ENCODE results near the gene PPP1R14D. TPM values are rescaled to one million over a fixed set of nuclear protein-coding genes. Genes with fewer than 3 reads are reported as not detected.

PPP1R14D gene
- total RNA-seq, 1 donor from 2014 or later = not detected

GRCh38 chr15:40787991-40788390, 40.5 kb downstream of the PPP1R14D start:
- no peak for FAIRE-seq
- no peak for DNase-seq (ENCODE audit: low spot score in 2 of 2)

DNA sequence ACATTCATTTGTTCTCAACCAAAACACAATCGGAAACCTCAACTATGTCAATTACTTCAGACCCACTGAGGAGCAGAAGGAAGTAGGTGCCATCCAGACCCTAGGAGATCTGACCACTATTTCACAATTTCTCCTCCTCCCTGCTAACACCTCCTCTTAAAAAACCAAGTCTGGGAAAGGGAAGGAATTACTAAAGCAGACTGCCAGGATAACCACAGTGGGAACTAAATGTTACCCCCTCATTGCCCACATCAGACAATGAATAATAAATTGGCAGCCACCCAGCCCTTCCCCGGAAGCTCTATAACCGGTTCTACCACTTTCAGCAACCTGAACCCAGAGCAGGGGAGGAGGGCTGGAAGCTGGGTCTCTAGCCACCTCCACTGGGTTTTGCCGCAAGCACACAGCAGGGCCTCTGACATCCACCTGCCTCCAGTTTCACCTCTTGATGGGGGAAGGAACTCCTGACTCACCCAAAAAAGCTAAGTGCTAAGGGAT, 41.1 kb downstream of the PPP1R14D start:
- DNase-seq (ENCODE audit: low spot score in 2 of 2) (no peak), FAIRE-seq (no peak)

GRCh38 chr15:40785814-40786213, 42.7 kb downstream of the PPP1R14D start:
- FAIRE-seq = no peak
- no peak for DNase-seq (ENCODE audit: low spot score in 2 of 2)

DNA sequence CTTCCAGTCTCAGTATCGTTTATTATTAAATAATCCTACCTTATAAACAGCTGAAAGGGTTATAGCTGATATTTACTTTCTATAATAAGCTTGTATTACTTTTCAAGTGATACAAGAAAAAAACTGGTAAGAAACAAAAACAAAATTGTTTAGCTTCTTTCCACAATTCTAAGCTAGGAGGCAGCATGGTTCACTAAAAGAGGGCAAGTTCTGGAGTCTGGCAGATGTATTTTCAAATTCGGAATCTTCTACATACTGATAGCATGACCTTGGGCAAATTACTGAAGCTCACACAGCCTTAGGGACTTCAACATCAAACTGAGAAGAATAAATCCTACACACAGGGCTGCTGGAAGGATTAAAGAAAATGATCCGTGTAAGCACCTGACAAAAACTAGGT, 43.3 kb downstream of the PPP1R14D start:
- DNase-seq (ENCODE audit: low spot score in 2 of 2) (no peak), FAIRE-seq (no peak)

- no peak for FAIRE-seq
- DNase-seq (ENCODE audit: low spot score in 2 of 2) = no peak
Measured at GRCh38 chr15:40782609-40783227, 45.8 kb downstream of the PPP1R14D start.

GRCh38 chr15:40776537-40777141, 51.9 kb downstream of the PPP1R14D start:
- DNase-seq (ENCODE audit: low spot score in 2 of 2) = no peak
- FAIRE-seq = no peak

GRCh38 chr15:40775740-40776536, 52.6 kb downstream of the PPP1R14D start:
- FAIRE-seq (no peak), DNase-seq (ENCODE audit: low spot score in 2 of 2) (no peak)

DNA sequence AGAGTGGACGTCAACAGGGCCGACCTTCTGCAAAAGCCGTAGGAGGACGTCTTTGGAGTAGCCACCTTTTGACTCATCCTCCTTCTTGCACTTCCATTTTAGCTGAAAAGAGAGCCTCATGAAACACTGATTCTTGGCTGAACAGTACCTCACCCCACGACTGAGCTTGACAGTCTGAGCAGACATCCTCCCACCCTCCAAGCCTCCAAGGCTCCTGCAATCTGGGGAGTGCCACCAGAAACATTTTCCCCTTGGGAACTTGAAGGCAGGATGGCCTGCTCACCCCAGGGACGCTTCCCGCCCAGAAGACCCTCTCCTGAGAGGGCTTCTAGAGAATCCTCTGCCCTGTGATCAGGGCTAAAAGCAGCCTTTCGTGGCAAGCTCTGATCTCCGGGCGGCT, 53.5 kb downstream of the PPP1R14D start:
- DNase-seq (ENCODE audit: low spot score in 2 of 2) (no peak), FAIRE-seq (no peak)

DNA sequence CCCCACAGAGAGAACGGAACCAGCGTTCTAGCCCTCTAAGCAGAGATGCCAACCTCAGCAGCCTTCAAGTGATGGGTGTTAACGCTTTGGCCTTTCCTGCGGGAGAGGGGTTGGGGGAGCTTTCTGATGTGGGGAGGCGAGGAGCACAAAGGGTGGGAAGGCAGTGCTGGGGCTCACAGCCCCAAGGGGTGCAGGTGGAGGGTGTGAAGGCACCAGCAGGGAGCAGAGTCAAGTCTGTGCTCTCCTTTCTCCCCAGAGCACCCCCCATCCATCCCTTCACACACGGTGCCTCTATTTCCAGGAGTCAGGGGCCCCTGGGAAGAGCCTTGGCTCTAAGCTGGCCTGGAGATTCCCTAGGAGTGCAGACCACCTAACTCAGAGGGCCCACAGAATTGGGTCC, 54.6 kb downstream of the PPP1R14D start:
- DNase-seq (ENCODE audit: low spot score in 2 of 2) (no peak), FAIRE-seq (no peak)

- FAIRE-seq = no peak
- no peak for DNase-seq (ENCODE audit: low spot score in 2 of 2)
Measured at GRCh38 chr15:40773496-40773895, 55.0 kb downstream of the PPP1R14D start.

DNA sequence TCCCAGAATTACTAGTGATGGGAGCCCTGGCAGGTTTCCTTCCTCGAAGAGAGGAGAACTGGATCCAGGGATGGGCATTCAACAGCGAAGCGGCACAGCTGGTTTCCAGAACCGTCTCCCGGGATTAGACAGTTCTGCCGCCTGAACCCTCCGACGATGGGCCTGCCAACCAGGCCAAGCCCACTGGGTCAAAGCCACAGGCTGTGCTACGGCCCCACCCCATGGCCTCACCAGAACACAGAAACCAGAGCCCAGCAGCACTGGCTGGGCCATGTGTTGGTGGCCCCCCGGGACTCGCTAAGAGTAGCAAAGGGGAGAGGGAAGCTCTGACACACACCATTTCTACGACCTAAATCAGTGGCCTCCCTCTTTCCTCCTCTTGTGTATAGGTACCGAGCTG, 56.5 kb downstream of the PPP1R14D start:
- DNase-seq (ENCODE audit: low spot score in 2 of 2) = no peak
- FAIRE-seq = no peak

GRCh38 chr15:40771242-40771641, 57.3 kb downstream of the PPP1R14D start:
- DNase-seq (ENCODE audit: low spot score in 2 of 2) (no peak), FAIRE-seq (no peak)

- FAIRE-seq = no peak
- no peak for DNase-seq (ENCODE audit: low spot score in 2 of 2)
Measured at GRCh38 chr15:40770147-40770721, 58.3 kb downstream of the PPP1R14D start.

DNA sequence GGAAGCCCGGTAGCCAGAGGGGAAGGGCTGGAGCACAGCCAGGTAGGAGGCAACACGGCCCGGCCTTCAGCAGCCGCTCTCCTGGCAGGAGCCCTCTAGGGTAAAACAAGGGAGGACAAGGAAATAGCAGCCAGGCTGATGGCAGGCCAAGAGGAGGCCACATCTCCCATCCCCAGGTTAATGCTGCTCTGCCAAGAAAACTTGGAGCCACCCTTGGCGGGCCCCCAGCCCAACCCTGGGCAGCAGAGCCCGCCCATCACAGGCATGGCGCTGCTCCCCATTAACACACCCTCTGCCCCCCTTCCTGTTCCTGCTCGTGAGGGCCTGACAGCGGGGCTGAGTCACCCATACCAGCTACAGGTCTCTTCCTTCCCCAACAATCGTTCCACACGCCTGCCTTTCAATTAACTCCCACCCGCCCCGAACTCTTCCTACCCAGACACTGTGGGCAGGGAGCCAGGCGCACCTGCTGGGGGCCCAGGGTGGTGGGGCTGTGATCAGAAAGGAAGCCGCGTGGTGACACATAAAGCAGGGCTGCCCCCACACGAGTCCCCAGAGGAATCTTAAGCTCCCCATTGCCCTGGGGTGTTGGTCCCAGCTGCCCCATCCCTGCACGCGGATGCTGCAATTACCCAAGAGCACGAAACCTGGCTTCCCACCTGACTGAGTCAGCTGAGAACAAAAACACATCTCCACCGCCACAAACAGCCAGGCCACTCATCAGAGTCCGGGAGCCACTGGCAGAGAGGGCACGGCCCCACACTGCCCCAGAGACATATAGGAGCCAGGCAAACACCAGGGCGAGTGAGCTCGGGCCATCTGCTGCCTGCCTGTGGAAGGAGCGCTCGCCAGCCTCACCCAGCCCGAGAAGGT, 59.0 kb downstream of the PPP1R14D start, which contains the start of gene C15orf62:
Gene C15orf62, plus strand, starts transcription at position 707 of the 873 bp plus-strand sequence. CDS start 516 bp downstream, outside the sequence.
- FAIRE-seq (no peak), DNase-seq (ENCODE audit: low spot score in 2 of 2) (no peak)

- DNase-seq (ENCODE audit: low spot score in 2 of 2) = no peak
- no peak for FAIRE-seq
Measured at GRCh38 chr15:40768521-40769273, 59.8 kb downstream of the PPP1R14D start.

- FAIRE-seq (no peak), DNase-seq (ENCODE audit: low spot score in 2 of 2) (no peak)
Measured at GRCh38 chr15:40767838-40768500, 60.5 kb downstream of the PPP1R14D start.

DNA sequence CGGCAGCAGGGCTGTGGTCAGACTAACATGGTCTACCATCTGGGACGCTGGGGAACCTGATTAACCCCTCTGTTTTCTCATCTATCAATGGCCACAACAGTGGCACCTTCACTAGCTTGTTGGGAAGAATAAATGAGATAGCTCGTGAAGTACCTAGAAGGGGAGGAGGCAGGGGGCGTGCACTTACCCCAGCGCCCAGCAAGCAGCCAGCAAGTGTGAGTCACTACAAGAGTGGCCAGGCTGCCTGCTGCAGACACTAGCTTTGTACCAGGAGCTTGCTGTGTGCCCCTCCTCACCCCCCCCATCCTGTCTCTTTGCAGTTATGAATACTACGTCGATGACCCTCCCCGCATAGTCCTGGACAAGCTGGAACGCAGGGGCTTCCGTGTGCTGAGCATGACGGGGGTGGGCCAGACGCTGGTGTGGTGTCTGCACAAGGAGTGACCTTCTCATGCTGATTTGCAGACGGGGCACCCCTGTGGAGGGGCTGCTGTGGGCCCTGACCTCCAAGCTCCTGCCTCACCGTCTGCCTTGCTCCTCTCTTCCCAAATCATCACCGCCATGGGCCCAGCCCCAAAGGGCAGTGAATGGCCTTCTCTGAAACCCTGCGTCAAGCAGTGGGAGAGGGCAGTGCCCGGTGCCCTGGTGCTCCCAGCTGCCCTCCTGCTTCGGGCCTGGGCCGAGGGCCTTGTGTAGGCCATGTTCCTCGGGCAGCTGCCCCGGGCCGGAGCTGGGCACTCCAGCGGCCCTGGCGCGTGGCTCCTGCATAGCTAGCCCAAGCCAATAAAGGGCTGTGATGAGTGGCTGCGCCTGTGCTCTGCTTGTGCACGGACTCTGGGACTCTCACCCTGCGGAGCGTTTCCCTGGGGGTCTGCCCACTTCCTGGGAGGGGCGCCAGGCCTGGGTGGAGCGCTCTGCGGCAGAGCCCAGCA, 61.3 kb downstream of the PPP1R14D start:
- FAIRE-seq = no peak
- DNase-seq (ENCODE audit: low spot score in 2 of 2) = no peak
